ENCODE data around the gene AMDHD2. TPM values are rescaled to one million over a fixed set of nuclear protein-coding genes. Genes with fewer than 3 reads are reported as not detected.
"Not testable (repeated sequence)": the region's sequence is repeated elsewhere in the genome, so short reads cannot be mapped to it uniquely, and the experiment has no call there.

The AMDHD2 gene
- polyA plus RNA-seq, 1 donor: 9.7 TPM

GRCh38 chr16:2532494-2533141, 12.4 kb downstream of the AMDHD2 start:
- no peak for DNase-seq (ENCODE audit: low read depth)

GRCh38 chr16:2533142-2533755, 13.1 kb downstream of the AMDHD2 start:
- DNase-seq (ENCODE audit: low read depth): not testable (repeated sequence)

GRCh38 chr16:2533912-2534311, 13.7 kb downstream of the AMDHD2 start:
- DNase-seq (ENCODE audit: low read depth): no peak

- not testable (repeated sequence) for DNase-seq (ENCODE audit: low read depth)
Measured at GRCh38 chr16:2534335-2534734, 14.2 kb downstream of the AMDHD2 start.

GRCh38 chr16:2535625-2536013, 15.4 kb downstream of the AMDHD2 start:
- DNase-seq (ENCODE audit: low read depth): no peak

GRCh38 chr16:2537451-2538379, 17.5 kb downstream of the AMDHD2 start, which contains the start of gene PDPK1:
Gene PDPK1, plus strand, starts transcription at chr16:2538021. Its CDS starts 92 bp downstream, at chr16:2538113.
- peak; percentile 90 for DNase-seq (ENCODE audit: low read depth)

- DNase-seq (ENCODE audit: low read depth): not testable (repeated sequence)
Measured at GRCh38 chr16:2539192-2539844, 19.1 kb downstream of the AMDHD2 start.

- DNase-seq (ENCODE audit: low read depth): not testable (repeated sequence)
Measured at GRCh38 chr16:2539845-2540458, 19.8 kb downstream of the AMDHD2 start.

GRCh38 chr16:2540912-2541311, 20.7 kb downstream of the AMDHD2 start:
- DNase-seq (ENCODE audit: low read depth): not testable (repeated sequence)

GRCh38 chr16:2541409-2541808, 21.2 kb downstream of the AMDHD2 start:
- DNase-seq (ENCODE audit: low read depth): not testable (repeated sequence)

- DNase-seq (ENCODE audit: low read depth): not testable (repeated sequence)
Measured at GRCh38 chr16:2543771-2544170, 23.6 kb downstream of the AMDHD2 start.

- not testable (repeated sequence) for DNase-seq (ENCODE audit: low read depth)
Measured at GRCh38 chr16:2550283-2550878, 30.2 kb downstream of the AMDHD2 start.

- DNase-seq (ENCODE audit: low read depth): not testable (repeated sequence)
Measured at GRCh38 chr16:2551420-2551889, 31.3 kb downstream of the AMDHD2 start.

- DNase-seq (ENCODE audit: low read depth): not testable (repeated sequence)
Measured at GRCh38 chr16:2554709-2555425, 34.7 kb downstream of the AMDHD2 start.

GRCh38 chr16:2557150-2557549, 37.0 kb downstream of the AMDHD2 start:
- DNase-seq (ENCODE audit: low read depth): not testable (repeated sequence)

GRCh38 chr16:2560131-2560797, 40.1 kb downstream of the AMDHD2 start:
- not testable (repeated sequence) for DNase-seq (ENCODE audit: low read depth)

- not testable (repeated sequence) for DNase-seq (ENCODE audit: low read depth)
Measured at GRCh38 chr16:2560798-2561133, 40.6 kb downstream of the AMDHD2 start.

- not testable (repeated sequence) for DNase-seq (ENCODE audit: low read depth)
Measured at GRCh38 chr16:2567506-2567905, 47.3 kb downstream of the AMDHD2 start.

- not testable (repeated sequence) for DNase-seq (ENCODE audit: low read depth)
Measured at GRCh38 chr16:2568573-2568972, 48.4 kb downstream of the AMDHD2 start.
